Hepatic stellate cell (primary cell): ENCODE results near the gene AMOTL1.
A peak's percentile ranks its signal among the peaks of the same experiment; 100 is the strongest.

Source experiments
- DNase-seq: peaks from one replicate; pipeline ENCODE4 v3.0.0; 2011; ENCODE audit warnings: low spot score

AMOTL1 gene

DNA sequence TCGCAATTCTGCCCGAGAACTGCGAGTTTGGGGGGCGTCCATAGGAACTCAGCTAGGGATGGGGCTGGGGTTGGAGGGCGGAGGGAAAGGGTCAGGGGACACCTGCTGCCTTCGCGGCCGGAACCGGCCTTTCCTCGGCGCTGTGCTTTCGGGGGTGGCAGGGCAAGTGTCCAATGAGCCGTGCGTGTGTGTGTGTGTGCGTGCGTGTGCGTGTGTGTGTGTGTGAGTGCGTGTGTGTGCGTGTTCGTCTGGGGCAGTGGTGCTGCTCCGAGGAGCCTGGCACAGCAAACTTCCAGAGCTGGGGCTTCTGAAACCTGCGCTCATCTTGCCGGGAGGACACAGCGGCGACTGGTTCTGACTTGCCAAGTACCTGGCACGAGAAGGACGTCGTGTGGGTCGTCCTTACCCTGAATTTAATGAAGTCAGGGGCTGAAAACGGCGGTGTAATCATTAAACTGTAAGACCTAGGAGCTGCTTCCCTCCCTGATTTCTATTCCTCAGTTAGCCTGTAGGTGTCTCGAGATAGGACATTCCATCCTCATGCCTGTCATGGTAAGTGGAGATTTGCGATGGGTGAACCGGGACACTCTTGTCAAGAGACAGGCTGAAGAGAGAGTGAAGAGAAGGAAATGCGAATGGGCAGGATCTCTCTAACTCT is 27.0 kb upstream of the AMOTL1 start:
- DNase-seq = peak; percentile 77

DNA sequence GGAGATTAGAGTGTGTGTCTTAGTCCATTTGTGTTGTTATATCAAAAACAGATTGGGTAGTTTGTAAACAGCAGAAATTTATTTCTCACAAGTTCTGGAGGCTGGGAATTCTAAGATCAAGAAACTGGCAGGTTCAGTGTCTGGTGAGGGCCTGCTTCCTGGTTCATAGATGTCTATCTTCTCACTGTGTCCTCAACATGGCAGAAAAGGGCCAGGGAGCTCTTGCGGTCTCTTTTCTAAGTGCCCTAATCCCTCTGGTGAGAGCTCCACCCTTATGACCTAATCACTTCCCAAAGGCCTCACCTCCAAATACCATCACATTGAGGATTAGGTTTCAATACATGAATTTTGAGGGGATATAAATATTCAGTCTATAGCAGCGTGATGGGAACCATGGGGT is 25.5 kb upstream of the AMOTL1 start:
- no peak for DNase-seq

DNA sequence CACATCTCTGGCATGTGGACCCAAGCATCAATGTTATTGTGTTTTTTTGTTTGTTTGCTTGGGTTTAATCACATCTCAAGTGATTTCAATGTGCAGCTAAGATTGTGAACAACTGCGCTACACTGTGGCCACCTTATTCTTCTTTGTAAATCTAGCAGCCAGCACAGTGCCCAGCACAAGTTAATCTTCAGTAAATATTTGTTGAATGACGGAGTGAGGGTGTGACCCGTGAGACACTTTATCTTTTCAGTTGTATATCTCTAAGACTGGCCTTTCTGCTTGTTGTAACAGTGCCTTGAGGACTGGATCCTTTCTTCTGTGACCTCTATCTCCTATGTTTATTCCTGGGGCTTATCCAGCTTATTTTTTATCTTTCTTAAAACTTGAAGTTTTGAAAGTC is 21.4 kb upstream of the AMOTL1 start:
- no peak for DNase-seq

DNA sequence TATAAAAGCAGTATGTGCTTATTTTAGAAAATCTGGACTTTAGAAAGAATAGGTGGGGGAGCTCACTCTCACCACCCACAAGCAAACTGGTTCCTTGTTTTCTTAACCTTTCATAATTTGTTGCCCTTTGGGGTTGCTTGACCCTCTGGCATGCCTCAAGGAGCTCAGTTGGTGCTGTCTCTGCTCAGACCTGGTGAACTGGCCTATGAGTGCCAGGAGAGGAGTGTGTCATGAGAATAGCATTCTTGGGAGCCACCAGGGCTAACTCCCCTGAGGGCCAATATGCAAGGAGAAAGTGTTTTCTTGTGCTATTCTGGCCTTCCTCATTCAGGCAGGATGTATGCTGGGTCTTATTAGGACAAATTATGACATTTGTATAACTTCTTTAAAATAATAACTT is 21.0 kb upstream of the AMOTL1 start:
- DNase-seq = peak; percentile 75

DNA sequence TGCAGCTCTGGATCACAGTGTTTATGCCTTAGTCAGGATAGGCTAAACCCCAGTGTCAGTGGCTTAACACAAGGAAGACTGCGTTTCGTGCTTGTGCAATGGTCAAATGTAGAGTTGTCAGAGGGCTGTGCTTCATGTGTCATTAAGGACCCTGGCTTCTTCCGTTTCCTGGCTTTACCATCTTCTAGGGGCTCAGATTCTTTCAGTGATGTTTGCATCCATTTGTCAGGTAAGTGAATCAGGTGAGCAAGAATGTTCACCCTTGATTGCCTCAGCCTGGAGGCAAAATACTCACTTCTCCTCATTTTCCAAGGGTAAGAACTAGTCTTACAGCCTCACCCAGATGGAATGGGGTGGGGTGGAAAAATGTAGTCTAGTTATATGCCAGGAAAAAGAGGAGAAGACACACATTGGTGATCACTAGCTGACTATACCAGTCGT is 20.5 kb upstream of the AMOTL1 start:
- DNase-seq = no peak

DNA sequence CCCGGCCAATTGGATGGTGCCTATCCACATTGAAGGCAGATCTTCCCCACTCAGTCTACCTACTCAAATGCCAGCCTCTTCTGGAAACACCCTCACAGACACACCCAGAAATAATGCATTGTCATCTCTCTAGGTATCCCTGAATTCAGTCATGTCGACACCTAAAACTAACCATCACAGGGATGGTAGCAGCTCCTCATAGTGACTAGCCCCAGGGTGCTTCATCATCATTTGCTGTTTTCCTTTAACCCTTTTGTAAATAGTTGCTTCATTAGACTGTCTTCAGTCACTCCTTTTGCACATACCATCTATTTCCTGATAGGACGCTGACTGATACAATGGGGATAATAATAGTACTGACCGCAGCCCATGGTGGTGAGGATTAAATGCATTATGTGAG is 18.8 kb upstream of the AMOTL1 start:
- no peak for DNase-seq

DNA sequence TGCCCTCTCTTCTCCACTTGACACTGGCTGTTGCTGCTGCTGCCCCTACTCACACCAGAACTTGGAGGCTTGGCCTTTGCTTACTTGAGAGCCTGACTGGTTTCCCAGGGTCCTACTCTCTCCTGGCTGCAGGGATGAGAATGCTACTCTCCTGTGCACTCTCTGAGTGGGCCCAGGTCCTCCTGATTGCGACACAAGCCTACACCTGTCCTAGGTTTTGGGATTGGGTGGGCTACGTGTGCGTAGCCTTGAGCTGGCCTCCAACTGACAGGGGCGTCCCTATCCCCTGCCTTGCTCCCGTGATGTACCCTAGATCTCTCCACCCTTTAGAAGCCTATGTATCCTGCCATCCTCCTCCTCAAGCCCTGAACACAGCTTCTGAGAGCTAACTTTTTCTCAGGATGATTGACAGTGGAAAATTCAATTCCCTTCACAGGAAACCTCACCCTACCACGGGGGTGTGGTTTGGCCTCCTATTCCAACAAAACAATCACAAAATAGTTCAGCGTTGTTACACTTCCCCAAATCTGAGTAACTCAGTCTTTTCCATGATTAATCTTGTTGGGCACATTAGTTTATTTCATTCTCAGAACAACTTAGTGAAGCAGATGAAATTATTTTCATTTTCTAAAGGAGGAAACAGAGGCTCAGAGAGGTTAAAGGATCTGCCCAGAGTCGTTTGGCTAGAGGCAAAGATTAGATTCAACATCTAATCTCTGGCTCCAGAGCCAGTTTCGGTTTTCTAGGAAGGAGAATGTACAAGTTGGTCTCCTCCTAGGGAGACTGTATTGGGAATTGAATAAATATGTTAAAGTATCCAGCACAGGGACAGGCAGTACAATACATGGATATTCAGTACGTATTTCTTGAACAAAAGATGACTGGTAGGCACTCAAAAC is 17.6 kb upstream of the AMOTL1 start:
- DNase-seq = no peak

DNA sequence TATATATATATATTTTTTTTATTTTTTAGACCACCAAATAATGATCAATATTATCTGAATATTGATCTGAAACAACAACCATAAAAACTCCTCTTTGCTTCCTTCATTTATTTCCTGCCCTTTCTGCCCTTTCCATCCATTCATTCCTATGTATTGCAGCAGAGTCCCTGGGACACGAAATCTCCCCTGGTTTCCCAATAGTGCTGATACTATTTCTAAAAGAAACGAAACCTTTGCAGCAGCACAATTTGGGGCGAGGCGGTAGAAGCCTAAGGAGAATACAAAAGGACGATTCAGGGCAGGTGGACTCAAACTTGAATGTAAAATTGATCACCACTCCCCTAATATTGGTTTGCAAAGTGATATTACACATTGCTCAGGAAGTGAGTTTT is 16.9 kb upstream of the AMOTL1 start:
- no peak for DNase-seq

DNA sequence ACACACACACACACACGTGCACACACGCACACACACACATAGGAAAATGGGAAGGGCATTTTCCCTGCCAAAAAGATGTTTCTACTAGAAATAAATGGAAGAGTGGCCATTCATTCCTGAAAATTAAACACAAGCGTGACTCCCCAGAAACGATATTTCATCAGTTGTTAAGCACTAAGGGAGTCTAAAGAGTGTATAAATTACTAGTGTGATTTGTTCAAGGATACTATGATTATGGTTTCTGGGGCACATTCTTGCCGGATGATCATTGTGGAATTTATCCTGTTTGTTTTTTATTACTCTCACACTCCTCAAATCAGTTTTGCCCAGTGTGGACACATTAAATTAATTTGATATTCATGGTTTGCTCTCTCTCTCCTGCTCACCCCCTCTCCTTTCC is 16.4 kb upstream of the AMOTL1 start:
- no peak for DNase-seq

DNA sequence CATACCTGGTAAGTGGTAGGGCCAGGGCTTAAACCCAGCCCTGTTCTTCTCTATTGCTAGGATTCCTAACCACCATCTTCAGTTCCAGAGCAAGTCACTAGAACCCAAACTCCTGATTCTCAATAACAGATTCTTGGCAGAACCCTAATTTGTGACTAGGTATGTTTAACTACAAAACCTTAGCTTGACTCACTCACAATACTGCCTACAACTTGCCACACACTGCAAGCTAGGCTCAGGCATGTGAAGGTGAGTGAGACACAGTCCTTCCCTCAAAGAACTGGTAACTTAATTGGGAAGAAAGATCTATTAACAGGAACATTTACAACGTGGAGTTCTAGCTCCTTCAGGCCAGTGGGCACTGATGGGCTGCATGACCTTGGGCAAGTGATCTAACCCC is 14.5 kb upstream of the AMOTL1 start:
- no peak for DNase-seq

DNA sequence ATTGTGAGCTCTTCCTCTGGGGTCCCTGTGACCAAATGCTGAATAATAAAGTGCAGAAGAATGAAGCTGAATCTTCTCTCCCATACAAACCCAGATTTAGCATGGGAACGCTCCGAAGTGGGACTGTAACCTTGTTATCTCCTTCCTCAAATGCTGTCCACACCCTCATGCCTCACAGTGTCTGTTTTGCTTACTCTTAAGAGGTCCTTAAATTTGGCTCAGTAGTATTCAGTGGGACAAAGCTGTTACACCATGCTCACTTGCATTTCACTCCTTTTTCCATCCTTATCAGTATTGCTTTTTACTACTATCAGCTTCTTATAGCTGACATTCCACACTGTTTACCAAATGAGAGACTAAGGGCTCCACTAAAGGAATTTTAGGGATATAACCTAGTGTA is 13.8 kb upstream of the AMOTL1 start:
- DNase-seq = no peak

DNA sequence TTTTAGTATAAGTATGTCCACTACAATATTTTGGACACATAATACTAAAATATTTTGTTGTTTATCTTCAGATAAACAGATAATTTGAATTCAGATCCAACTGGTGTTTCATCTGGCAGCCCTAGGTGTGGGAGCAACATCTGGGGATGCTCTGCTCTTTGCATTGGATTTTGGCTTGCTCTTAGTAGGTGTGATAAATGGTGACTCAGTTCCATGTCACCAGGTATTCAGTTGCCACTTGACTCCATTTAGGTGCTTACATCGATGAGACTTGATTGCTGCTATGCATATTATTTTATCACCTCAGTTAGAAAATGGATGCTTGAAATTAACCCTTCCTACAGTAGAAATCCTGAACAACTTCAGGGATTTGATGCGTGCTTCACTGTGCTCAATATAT is 13.3 kb upstream of the AMOTL1 start:
- DNase-seq = no peak

DNA sequence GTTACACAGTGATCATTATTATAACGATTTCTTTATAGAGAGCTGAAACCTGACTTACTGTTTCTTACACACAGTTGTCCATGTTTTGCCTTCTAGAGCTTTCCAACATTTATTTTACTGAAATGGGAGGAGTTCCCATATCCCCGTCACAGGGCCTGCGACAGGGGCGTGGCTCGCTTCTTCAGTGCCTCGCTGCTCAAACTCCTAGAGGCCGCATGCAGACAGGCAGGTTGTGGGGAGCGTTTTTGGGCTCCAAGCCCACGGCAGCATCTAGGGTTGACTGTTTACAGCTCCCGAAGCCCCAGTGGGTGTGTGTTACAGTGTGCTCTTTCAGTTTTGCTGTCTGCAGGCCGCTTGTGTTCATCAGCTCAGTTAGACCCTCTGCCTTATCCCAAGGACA is 12.7 kb upstream of the AMOTL1 start:
- DNase-seq = no peak

DNA sequence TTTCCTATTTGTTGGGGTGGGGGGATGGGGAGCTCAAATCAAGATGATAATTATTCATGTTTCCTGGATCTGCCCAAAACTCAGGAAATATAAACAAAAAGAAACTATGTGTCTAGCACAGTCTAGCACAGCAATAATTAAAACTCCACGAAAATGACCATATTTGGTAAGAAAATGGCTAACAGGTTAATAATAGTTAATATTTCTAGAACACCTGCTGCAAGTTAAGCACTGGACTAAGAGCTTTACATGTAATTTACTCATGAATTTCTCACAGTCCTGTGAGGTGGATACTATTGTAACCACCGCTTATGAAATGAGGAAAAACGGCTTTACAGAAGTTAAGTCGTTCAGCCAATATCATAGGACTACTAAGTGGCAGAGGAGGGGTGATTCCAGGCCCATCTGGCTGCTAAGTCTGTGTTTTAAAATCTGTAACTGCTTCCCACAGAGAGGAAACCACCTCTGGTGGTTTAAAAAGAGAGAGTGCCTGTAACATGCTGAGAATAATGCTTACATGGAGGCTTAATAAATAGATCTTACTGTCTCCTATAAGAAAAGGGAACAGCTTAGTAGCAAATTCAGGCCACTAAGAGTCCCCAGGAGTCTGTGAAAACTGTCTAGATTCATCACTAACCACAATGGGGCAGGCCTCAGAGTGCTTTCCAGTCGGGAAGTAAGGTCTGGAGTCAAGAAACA is 11.0 kb upstream of the AMOTL1 start:
- no peak for DNase-seq

DNA sequence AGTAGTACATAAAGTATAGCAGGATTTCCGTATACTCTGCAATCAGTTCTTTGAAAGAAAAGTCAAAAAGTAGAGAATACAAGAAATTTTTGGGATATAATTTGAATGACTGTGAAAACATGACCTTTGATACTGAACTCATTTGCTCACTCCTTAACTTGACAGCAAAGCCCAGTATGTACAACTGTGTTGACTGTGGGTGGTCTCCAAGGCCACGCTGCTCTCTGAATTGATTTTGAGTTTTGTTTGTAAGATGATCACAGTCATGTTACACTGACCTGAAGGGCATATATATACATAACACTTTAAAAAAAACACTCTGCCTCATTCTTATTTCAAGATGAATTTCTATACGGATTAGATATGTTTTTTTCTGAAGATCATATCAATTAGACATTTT is 9.5 kb upstream of the AMOTL1 start:
- DNase-seq = no peak

DNA sequence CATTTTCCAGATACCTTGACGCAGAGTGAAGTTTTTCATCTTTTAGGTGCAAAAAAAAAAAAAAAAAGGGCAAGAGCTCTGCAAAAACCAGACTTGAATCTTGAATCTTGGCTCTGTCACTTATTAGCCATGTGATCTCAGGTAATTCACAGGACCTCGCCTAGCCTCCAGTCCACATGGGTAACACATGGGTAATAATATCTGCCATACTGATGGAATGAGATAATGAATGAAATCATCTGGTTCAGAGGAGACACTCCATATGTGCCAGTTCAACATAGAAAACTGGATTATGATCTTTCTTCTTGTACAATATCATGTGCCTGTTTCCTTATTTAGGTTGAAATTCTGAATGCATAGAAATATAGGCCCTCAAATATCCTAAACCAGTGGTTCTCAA is 8.6 kb upstream of the AMOTL1 start:
- no peak for DNase-seq

DNA sequence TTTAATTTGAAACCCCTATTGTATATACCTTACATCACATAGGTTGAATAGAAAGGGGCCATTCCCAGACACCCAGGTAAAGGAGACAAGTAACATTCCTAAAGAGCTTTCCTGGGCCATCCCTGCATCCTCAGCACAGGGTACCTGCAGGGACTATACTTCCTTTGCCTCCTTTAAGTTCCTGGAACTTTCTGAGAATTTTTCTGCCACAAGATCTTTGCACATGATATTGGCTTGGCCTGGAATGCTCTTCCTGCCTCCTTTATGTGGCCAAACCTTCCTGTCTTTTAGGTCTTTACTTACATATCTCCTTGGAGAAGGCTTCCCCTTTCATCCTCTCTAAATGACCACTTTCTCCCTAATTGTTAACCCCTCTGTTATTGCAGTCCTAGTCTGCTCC is 7.9 kb upstream of the AMOTL1 start:
- DNase-seq = no peak

DNA sequence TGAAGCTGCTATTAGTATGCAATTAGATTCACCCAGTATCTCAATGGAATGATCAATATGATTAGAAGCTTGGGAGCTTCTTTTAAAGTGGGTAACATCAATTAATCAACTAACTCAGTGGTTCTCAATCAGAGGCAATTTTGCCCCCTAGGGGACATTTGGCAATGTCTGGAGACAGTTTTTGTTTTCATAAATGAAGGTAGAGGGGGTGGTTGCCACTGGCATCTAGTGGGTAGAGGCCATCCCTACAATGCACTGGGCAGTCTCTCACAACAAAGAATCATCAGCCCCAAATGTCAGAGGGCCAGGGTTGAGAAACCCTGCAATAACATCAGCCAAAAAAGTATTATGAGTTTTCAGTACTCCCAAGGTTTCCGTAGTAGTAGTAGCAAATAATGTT is 5.9 kb upstream of the AMOTL1 start:
- no peak for DNase-seq

DNA sequence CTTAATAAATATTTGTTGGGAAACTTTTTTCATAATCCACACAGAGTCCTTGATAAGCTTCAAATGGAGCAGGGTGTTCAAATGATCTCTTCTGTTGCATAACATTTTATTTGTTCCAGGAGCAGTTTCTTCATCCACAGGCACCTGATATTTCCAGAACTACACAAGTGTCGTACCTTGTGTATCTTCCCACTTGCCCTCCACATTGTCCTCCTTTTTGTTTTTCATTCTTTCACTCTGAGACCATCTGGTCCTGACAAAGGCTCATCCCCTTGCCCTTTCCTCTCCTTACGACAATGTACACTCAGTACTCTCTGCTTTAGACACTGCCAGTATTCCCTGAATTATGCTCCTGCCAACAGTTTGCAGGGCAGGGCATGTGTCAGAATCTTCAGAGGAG is 5.2 kb upstream of the AMOTL1 start:
- no peak for DNase-seq

DNA sequence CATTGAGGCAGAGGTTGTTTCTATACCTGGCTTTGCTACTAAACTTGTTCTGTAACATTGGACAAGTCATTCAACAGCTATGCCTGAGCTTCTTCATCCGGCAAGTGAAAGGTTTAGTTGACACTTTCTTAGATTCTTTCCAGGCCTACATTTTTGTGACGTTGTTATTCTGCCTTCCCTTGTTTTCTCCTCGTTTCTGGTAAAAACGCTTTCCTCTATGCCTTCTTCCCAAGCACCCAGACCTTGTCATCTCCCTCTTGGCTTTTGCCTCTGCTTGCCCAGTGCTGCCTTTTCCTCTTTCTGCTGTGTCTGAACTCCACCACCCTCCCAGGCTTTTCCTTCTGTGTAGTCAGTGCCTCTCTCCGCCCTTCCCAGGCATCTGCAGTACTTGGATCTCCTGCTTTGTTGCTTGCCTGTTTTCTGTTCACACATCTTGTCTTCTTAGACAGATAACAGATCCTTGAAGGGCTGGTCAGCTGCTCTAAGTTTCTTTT is 1.4 kb upstream of the AMOTL1 start:
- DNase-seq = no peak

DNA sequence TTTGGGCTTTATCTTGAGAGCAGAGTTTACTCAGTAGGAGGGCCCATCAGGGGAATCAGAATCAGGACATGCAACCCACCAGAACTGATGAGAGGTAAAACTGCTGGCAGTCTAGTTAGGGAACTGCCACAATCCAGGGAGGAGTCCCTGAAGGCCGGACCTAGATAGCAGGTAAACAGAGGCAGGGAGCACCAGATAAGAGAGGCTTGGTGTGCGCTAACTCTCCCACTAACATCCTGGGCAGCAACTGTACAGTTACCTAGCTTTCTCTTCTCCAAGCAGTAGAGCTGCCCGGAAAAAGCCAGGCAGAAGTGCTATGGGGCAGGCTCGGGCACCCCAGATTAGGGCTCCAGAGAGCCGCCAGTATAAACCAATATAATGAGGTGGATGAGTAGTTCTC is 865 bp upstream of the AMOTL1 start:
- no peak for DNase-seq

DNA sequence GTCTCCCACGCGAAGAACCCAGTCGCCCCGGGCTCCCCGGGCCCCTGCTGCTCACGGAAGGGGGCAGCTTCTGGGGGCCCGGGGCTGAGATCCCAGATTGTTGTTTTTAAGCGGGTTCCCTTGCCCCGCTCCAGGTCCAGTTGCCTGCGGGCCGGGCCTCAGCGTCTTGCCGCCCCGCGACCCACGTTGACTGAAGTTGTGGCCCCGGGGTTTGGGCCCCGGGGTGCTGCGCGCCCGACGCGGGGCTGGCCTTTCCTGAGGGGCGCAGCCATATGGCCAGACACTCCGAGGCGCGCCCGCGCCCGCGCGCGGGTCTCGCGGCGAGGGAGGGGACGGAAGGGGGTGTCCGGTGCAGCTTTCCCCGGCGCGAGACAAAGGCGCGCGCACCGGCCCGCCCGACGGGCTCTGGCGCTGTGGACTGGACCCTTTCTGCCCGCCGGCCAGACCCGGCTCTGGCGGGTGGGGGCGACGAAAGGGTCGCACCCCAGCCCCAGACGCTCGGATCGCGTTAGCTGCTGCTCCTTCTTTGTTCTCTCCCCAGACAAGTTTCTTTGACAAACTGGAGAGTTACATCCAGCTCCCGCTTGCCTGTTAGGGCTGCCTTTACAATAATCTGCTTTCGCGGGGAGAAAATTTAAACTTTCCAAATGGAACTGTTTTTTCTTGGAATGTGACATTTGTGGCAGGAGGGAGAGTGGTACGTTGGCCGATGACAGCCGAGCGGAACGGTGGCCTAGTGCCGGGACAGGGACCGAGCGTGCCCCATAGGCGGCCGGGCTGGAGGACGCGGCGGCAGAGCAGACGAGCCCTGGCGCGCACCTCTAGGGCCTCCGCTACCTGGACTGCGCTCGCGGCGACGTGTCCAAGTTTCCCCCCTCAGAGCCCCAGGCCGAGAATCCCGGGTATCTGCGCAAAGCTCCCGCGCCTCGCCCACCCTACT is 716 bp downstream of the AMOTL1 start:
- DNase-seq = no peak
